Skin of body (tissue), 2 donors: ENCODE results near the gene COG4. TPM values are rescaled to one million over a fixed set of nuclear protein-coding genes. Genes with fewer than 3 reads are reported as not detected.

Source experiments
- DNase-seq: peaks from one replicate; lab custom pipeline; 2025; lab: John Stamatoyannopoulos, UW
- total RNA-seq: library from RNA; depleted of rRNA; stranded (reverse); fragments of >200 nt; gene quantifications from one replicate; pipeline ENCODE4 v1.2.3, GENCODE V29; 2014

The COG4 gene
- total RNA-seq, 1 donor from 2014 or later, result 28.7 TPM

GRCh38 chr16:70480127-70481105, 42.9 kb downstream of the COG4 start:
- no peak for DNase-seq

DNA sequence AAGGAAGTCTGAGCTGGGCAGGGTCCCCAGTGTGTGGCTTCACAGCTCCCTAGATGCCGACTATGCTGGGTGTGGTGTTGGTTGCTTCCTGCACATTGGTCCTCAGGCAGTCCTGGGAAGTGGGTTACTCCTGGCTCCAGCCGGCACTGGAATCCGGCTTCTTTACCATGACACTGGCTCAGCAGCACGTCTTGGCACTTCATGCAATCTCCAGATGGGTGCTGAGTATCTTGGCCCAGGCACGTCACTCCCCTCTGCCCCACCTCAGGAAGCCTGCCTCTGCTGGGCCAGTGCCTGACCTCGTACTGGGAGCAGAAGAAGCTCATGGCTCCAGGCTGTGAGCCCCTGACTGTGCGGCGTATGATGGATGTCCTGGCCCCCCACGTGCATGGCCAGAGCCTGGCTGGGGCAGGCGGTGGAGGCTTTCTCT, 44.4 kb downstream of the COG4 start:
- no peak for DNase-seq

GRCh38 chr16:70478169-70478568, 45.2 kb downstream of the COG4 start:
- DNase-seq, result no peak

- DNase-seq, result no peak
These were observed 46.9 kb downstream of the COG4 start for GRCh38 chr16:70476272-70477020.

DNA sequence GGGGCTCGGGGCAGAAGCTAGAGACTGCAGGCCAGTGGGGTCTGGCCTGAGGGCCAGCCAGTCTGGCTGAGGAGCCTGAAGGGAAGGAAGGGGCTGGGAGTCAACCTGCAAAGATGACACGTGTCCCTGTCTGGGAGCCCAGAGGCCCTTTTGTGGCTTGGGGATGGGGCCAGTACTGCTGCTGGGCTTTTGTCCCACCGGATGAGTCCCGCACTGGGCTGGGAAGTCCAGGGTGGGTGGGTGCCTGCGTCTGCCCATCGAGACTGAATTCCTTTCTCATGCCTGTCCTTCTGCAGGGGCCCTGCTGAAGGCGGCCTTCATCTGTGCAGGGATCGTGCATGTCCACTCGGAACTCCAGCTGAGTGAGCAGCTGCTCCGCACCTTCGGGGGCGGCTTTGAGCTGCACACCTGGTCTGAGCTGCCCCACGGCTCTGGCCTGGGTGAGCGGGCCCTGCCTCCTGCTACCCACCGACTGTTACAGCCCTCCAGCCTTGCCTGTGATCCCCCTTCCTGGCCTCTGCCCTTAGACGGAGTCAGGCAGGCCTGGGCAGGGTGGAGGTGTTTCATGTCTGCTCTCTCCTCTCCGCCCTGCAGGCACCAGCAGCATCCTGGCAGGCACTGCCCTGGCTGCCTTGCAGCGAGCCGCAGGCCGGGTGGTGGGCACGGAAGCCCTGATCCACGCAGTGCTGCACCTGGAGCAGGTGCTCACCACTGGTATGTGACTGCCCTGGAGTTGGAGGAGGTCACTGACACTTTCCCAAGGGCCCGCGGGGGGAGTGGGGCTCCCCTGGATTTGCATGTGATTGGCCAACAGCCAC, 48.1 kb downstream of the COG4 start:
- DNase-seq, result no peak

GRCh38 chr16:70474320-70475053, 48.9 kb downstream of the COG4 start:
- DNase-seq, result no peak

DNA sequence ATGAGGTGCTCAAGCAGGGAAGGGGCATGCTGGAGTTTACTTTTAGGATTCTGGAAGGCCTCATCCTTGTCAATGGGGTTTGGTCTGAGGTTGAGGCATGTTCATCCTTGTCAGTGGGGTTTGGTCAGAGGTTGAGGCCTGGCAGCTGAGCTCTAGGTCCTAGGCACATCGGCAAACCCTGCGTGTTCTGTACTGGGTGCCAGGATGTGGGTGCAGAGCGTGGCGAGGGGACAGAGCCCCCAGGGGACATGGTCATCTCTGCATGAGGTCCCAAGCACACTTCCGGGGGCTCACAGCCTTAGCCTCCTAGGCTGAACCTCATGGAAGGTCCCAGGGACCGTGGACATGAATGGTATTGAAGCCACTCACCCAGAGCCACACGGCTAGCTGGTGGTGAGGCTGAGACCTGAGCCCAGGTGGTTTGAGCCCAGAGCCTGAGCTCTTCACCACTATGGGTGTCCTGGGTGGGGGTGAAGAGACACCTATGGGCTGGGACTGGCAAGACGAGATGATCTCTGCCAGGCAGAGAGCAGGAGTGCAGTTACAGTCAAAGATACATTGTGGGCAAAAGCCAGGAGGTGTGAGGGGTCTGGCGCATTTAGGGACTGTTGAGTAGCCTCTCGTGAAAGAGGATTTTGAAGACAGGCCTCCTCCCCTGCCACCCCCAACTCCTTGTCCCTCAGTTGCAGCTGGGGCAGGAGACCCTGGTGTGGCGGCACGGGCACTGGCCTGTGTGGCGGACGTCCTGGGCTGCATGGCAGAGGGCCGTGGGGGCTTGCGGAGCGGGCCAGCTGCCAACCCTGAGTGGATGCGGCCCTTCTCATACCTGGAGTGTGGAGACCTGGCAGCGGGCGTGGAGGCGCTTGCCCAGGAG, 49.7 kb downstream of the COG4 start:
- no peak for DNase-seq

GRCh38 chr16:70472786-70473433, 50.4 kb downstream of the COG4 start:
- DNase-seq, result no peak

DNA sequence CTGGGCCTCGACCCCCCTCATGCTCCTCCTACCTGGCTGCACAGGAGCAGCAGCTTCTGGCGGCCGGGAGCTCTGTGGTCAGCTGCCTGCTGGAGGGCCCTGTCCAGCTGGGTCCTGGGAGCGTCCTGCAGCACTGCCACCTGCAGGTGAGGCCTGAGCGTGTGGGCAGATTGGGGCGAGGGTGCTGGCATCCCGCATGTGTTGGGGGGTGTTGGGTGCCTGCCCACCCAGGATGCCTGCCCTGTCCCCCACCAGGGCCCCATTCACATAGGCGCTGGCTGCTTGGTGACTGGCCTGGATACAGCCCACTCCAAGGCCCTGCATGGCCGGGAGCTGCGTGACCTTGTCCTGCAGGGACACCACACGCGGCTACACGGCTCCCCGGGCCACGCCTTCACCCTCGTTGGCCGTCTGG, 52.4 kb downstream of the COG4 start:
- DNase-seq, result no peak

- no peak for DNase-seq
These were observed 53.0 kb downstream of the COG4 start for GRCh38 chr16:70470141-70470926.

GRCh38 chr16:70468776-70469525, 54.4 kb downstream of the COG4 start:
- DNase-seq, result no peak

GRCh38 chr16:70467608-70468007, 55.7 kb downstream of the COG4 start:
- no peak for DNase-seq

DNA sequence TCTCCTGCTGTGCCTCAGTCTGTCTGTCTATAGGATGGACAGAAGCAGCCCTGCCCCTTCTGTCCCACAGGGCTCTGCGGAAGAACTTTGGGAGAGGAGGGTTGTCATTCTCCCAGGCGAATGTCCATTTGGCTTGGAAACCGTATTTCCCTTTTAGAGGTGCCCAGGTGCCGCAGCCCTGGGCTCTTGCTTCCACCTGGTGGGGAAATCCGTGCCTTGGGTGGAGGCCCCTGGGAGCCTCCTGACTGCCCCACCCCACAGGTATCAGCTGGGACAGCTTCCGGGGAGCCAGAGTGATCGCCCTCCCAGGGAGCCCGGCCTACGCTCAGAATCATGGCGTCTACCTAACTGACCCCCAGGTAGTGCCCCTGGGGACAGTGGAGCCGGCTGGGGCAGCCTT, 56.2 kb downstream of the COG4 start:
- no peak for DNase-seq

- DNase-seq, result no peak
These were observed 56.6 kb downstream of the COG4 start for GRCh38 chr16:70466805-70467076.

DNA sequence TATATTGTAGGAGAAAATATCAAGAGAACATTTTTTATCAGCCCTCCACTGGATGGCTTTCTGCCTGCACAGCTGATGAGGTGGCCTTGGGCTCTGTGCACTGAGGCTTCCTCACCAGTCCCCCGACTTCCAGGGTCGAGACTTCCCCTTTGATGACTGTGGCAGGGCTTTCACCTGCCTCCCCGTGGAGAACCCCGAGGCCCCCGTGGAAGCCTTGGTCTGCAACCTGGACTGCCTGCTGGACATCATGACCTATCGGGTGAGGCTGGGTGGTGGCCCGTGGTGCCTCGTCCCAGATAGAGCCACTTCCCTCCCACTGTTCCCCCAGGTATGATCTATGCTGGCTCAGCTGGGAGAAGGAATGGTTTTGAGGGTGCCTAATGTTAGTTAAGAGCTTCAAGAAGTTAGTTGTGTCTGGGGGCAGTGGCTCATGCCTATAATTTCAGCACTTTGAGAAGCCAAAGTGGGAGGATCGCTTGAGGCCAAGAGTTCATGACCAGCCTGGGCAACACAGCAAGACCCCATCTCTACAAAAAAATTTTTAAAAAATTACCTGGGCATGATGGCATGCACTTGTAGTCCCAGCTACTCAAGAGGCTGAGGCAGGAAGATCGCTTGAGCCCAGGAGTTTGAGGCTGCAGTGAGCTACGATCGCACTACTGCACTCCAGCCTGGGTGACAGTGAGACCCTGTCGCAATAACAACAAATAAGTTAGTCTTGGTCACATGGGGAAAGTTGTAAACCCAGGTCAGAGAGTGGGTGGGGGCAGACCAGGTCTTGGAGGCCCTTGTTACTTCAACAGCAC, 57.2 kb downstream of the COG4 start:
- DNase-seq, result no peak

DNA sequence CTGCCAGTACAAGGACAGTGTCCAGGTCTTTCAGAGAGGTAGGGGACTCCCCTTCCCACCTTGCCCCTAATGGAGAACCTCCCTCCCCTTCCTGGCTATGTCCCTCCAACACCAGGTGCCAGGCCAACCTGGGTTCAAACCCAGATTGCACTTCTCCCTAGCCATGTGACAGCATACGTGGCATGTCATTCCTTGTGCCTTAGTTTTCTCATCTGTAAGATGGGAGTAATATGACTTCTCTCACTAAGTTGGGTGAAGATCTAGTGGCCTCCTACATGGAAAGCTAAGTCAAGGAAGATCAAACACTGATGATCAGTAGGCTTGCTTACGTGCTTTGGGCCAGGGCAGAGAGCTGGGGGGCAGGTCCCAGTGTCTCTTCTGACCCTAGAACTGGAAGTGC, 60.1 kb downstream of the COG4 start:
- DNase-seq, result no peak

DNA sequence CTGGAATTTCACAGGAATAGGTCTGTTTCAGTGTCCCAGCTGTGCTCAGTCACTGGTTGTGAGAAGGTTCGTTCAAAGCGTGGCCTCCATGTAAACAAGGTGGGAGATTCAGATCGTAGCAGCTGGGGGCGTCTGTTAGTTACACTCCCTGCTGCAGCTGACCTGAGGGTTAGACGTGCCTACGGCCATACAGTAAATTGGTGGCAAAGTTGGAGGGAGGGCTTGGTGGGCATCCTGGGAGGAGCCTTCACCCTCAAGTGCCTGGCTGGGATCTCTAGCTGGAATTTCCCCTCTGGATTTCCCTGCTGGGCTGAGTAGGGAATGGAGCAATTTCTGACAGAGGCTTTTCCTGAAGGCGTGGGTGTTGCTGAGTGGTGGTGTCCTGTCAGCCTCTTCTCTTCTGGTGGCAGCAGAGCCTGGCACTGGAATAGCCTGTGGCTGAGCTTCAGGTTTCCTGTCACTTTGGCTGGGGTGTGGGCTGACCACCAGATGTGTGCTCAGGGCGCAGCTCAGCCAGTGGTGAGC, 62.6 kb downstream of the COG4 start:
- no peak for DNase-seq
